HG03135 (cell line): ENCODE results near the gene CDCA5.

Experiments
- ATAC-seq: cut with Tn5 transposase; IDR thresholded peaks from one replicate; pipeline ENCODE4 v1.9.1; 2021; ENCODE audit warnings: mild to moderate bottlenecking, moderate library complexity; ENCODE audit not compliant: unreplicated experiment

Gene CDCA5

GRCh38 chr11:65077451-65077850 is 6.4 kb downstream of the CDCA5 start:
- no peak for ATAC-seq

- ATAC-seq, result no peak
Measured at GRCh38 chr11:65072631-65072966, 11.2 kb downstream of the CDCA5 start.

GRCh38 chr11:65071907-65072630 is 11.8 kb downstream of the CDCA5 start:
- no peak for ATAC-seq

GRCh38 chr11:65069217-65069616 is 14.6 kb downstream of the CDCA5 start:
- no peak for ATAC-seq

- no peak for ATAC-seq
Measured at GRCh38 chr11:65067446-65067845, 16.4 kb downstream of the CDCA5 start.

- ATAC-seq, result no peak
Measured at GRCh38 chr11:65066805-65067291, 17.0 kb downstream of the CDCA5 start.

GRCh38 chr11:65066315-65066714 is 17.5 kb downstream of the CDCA5 start:
- no peak for ATAC-seq

- ATAC-seq, result no peak
Measured at GRCh38 chr11:65065851-65066250, 18.0 kb downstream of the CDCA5 start.

GRCh38 chr11:65064847-65065240 is 19.0 kb downstream of the CDCA5 start:
- no peak for ATAC-seq

- no peak for ATAC-seq
Measured at GRCh38 chr11:65063532-65063931, 20.3 kb downstream of the CDCA5 start.

GRCh38 chr11:65060913-65061408 is 22.9 kb downstream of the CDCA5 start:
- ATAC-seq, result no peak

GRCh38 chr11:65059959-65060824 is 23.6 kb downstream of the CDCA5 start:
- no peak for ATAC-seq

GRCh38 chr11:65059523-65059922 is 24.3 kb downstream of the CDCA5 start:
- ATAC-seq, result no peak

- no peak for ATAC-seq
Measured at GRCh38 chr11:65058419-65059054, 25.3 kb downstream of the CDCA5 start, which contains the start of gene NAALADL1. TSS of gene NAALADL1 (minus strand) at chr11:65058553. CDS start at chr11:65058521, 32 bp downstream.

- no peak for ATAC-seq
Measured at GRCh38 chr11:65058012-65058411, 25.8 kb downstream of the CDCA5 start.

GRCh38 chr11:65057526-65057925 is 26.3 kb downstream of the CDCA5 start:
- no peak for ATAC-seq

- ATAC-seq, result no peak
Measured at GRCh38 chr11:65056999-65057398, 26.8 kb downstream of the CDCA5 start.

- no peak for ATAC-seq
Measured at GRCh38 chr11:65055538-65055937, 28.3 kb downstream of the CDCA5 start.

GRCh38 chr11:65053827-65054508 is 29.9 kb downstream of the CDCA5 start:
- no peak for ATAC-seq

GRCh38 chr11:65051398-65051858 is 32.4 kb downstream of the CDCA5 start:
- ATAC-seq, result no peak
